Loucy (cell line): ENCODE results near the gene BBS4.

ENCODE experiments used
- EZH2phosphoT487 ChIP-seq: fragments of 200-600 bp; IDR thresholded peaks from 2 replicates; pipeline ENCODE4 v1.6.1; 2018; ENCODE audit warnings: antibody characterized with exemption, mild to moderate bottlenecking, moderate library complexity, borderline replicate concordance
- TF ChIP-seq, protein P1 (sequence below): fragments of 200-600 bp; sonication (generic); conservative IDR thresholded peaks from 2 replicates; pipeline ENCODE4 v1.5.1; 2014; ENCODE audit warnings: mild to moderate bottlenecking, antibody characterized with exemption, low read length

DNA sequence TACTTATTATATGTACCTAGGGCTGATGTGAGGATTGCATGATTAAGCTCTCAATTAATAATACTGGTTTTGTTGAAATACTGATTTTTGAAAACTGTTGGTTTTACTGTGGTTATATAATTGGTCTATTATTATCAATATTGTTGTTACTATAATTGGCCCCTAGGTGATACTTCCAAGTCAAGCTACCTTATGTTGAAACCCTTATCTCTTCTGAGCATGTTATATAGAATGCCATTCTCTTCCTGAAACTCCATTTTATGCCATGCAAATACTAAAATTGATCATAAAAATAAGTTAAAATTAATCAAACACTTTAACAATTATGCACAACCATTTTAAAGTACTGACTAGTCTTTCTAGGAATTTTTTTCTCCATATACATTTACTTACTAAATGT lies 46.1 kb downstream of the BBS4 start:
- TF ChIP-seq, protein P1, sequence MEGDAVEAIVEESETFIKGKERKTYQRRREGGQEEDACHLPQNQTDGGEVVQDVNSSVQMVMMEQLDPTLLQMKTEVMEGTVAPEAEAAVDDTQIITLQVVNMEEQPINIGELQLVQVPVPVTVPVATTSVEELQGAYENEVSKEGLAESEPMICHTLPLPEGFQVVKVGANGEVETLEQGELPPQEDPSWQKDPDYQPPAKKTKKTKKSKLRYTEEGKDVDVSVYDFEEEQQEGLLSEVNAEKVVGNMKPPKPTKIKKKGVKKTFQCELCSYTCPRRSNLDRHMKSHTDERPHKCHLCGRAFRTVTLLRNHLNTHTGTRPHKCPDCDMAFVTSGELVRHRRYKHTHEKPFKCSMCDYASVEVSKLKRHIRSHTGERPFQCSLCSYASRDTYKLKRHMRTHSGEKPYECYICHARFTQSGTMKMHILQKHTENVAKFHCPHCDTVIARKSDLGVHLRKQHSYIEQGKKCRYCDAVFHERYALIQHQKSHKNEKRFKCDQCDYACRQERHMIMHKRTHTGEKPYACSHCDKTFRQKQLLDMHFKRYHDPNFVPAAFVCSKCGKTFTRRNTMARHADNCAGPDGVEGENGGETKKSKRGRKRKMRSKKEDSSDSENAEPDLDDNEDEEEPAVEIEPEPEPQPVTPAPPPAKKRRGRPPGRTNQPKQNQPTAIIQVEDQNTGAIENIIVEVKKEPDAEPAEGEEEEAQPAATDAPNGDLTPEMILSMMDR: no peak
- no peak for TF ChIP-seq EZH2phosphoT487
